IMR-90 (cell line): ENCODE measurements around the gene TTC16. TPM values are rescaled to one million over a fixed set of nuclear protein-coding genes. Genes with fewer than 3 reads are reported as not detected.

Source experiments
- ATAC-seq: fragments of 200-7000 bp; cut with Tn5 transposase; 2 replicates; pipeline ENCODE4 v1.9.1; 2020; ENCODE audit warnings: low read depth, mild to moderate bottlenecking, moderate library complexity
- BruUV-seq: library from RNA; stranded (reverse); fragments of 400-500 nt; replicated peaks from 2 replicates; lab custom pipeline; 2021; lab: Mats Ljungman, UMichigan
- CTCF ChIA-PET: fragments of 300-600 bp; formaldehyde crosslinking; extraction: SDS; loops from one replicate; lab custom pipeline; 2021; ENCODE audit warnings: antibody characterized with exemption; lab: Yijun Ruan, JAX
- POLR2A ChIA-PET: fragments of 300-600 bp; sonication (Branson Sonifier 250); formaldehyde crosslinking; loops from one replicate; lab custom pipeline; 2022; ENCODE audit warnings: antibody characterized with exemption; ENCODE audit not compliant: unreplicated experiment; lab: Charles Lee
- DNase-seq: peaks from one replicate; pipeline ENCODE4 v3.0.0; 2013
- H2AFZ ChIP-seq: replicated peaks from 2 replicates; pipeline ENCODE3; 2013; ENCODE audit warnings: low read length, mild to moderate bottlenecking; ENCODE audit not compliant: poor library complexity
- H2AK5ac ChIP-seq: 2 replicates; pipeline ENCODE4 v1.6.1; 2013; ENCODE audit warnings: low read depth, low read length, inconsistent platforms
- H2AK9ac ChIP-seq: replicated peaks from 2 replicates; pipeline ENCODE3; 2013; ENCODE audit warnings: mild to moderate bottlenecking, low read depth, low read length, moderate library complexity; ENCODE audit not compliant: poor library complexity
- H2BK120ac ChIP-seq: 2 replicates; pipeline ENCODE4 v1.6.1; 2013; ENCODE audit warnings: low read depth, low read length, inconsistent platforms
- H2BK15ac ChIP-seq: 3 replicates; pipeline ENCODE4 v1.6.1; 2013; ENCODE audit warnings: low read depth, low read length, inconsistent platforms
- H2BK20ac ChIP-seq: 2 replicates; pipeline ENCODE4 v1.6.1; 2013; ENCODE audit warnings: low read depth, mild to moderate bottlenecking, inconsistent platforms, low read length, moderate library complexity
- H2BK5ac ChIP-seq: 2 replicates; pipeline ENCODE4 v1.6.1; 2013; ENCODE audit warnings: mild to moderate bottlenecking, low read depth, low read length, inconsistent platforms; ENCODE audit not compliant: poor library complexity, severe bottlenecking
- H3K14ac ChIP-seq: replicated peaks from 2 replicates; pipeline ENCODE4 v1.6.1; 2013; ENCODE audit warnings: low read depth, low read length, inconsistent platforms
- H3K18ac ChIP-seq: 2 replicates; pipeline ENCODE4 v1.6.1; 2013; ENCODE audit warnings: low read depth, low read length, control low read depth
- H3K23ac ChIP-seq: 2 replicates; pipeline ENCODE4 v1.6.1; 2013; ENCODE audit warnings: low read depth, low read length, inconsistent platforms
- H3K27ac ChIP-seq: 2 replicates; pipeline ENCODE4 v1.5.1; 2013; ENCODE audit warnings: mild to moderate bottlenecking, control low read depth, low read length; ENCODE audit not compliant: insufficient read depth
- H3K27me3 ChIP-seq: 2 replicates; pipeline ENCODE4 v1.6.1; 2013; ENCODE audit warnings: low read length; ENCODE audit not compliant: control insufficient read depth, insufficient read depth
- H3K36me3 ChIP-seq: 2 replicates; pipeline ENCODE4 v1.6.1; 2013; ENCODE audit warnings: low read length, mixed read lengths; ENCODE audit not compliant: control insufficient read depth, insufficient read depth
- H3K4ac ChIP-seq: 2 replicates; pipeline ENCODE4 v1.6.1; 2013; ENCODE audit warnings: low read depth, low read length, inconsistent platforms
- H3K4me1 ChIP-seq: 2 replicates; pipeline ENCODE4 v1.6.1; 2013; ENCODE audit warnings: low read length, mixed read lengths; ENCODE audit not compliant: control insufficient read depth, insufficient read depth
- H3K4me2 ChIP-seq: 2 replicates; pipeline ENCODE4 v1.6.1; 2013; ENCODE audit warnings: low read depth, mild to moderate bottlenecking, control low read depth, low read length, moderate library complexity
- H3K4me3 ChIP-seq: 2 replicates; pipeline ENCODE4 v1.5.1; 2013; ENCODE audit warnings: low read depth, mild to moderate bottlenecking, control low read depth, low read length, moderate library complexity; ENCODE audit not compliant: insufficient read depth
- H3K56ac ChIP-seq: 2 replicates; pipeline ENCODE4 v1.6.1; 2013; ENCODE audit warnings: low read length, inconsistent platforms; ENCODE audit not compliant: insufficient read depth; ENCODE audit errors: extremely low read depth
- H3K79me1 ChIP-seq, 2 experiments: 2 replicates each; pipeline ENCODE4 v1.6.1; 2013; ENCODE audit warnings: low read length in 2 of 2, inconsistent platforms in 1 of 2, low read depth in 1 of 2
- H3K9ac ChIP-seq: 2 replicates; pipeline ENCODE4 v1.6.1; 2013; ENCODE audit warnings: low read depth, low read length, control low read depth
- H3K9me1 ChIP-seq: 2 replicates; pipeline ENCODE4 v1.6.1; 2013; ENCODE audit warnings: low read length, inconsistent platforms; ENCODE audit not compliant: insufficient read depth
- H3K9me3 ChIP-seq: 2 replicates; pipeline ENCODE4 v1.6.1; 2013; ENCODE audit warnings: low read length; ENCODE audit not compliant: control insufficient read depth, insufficient read depth
- H4K20me1 ChIP-seq: 2 replicates; pipeline ENCODE4 v1.6.1; 2013; ENCODE audit warnings: low read length, inconsistent platforms; ENCODE audit not compliant: insufficient read depth
- H4K5ac ChIP-seq: 2 replicates; pipeline ENCODE4 v1.6.1; 2013; ENCODE audit warnings: mild to moderate bottlenecking, low read depth, low read length, control low read depth
- H4K8ac ChIP-seq, 2 experiments: 2 replicates each; pipeline ENCODE4 v1.6.1; 2013; ENCODE audit warnings: low read depth in 2 of 2, low read length in 2 of 2, control low read depth in 1 of 2, inconsistent platforms in 1 of 2
- H4K91ac ChIP-seq: 2 replicates; pipeline ENCODE4 v1.6.1; 2013; ENCODE audit warnings: low read depth, low read length, inconsistent platforms; ENCODE audit not compliant: insufficient read depth
- BHLHE40 ChIP-seq: fragments of 150-350 bp; IDR thresholded peaks from 2 replicates; pipeline ENCODE4 v1.6.1; 2016; ENCODE audit warnings: mild to moderate bottlenecking, low read depth, low read length
- MXI1 ChIP-seq: IDR thresholded peaks from 2 replicates; pipeline ENCODE4 v1.6.1; 2012; ENCODE audit warnings: low read depth, mild to moderate bottlenecking, low read length, moderate library complexity, borderline replicate concordance
- NFE2L2 ChIP-seq: fragments of 150-350 bp; IDR thresholded peaks from 2 replicates; pipeline ENCODE4 v1.6.1; 2016; ENCODE audit warnings: low read depth, mild to moderate bottlenecking, low read length
- SMC3 ChIP-seq: fragments of 150-350 bp; IDR thresholded peaks from 2 replicates; pipeline ENCODE4 v1.6.1; 2016; ENCODE audit warnings: low read depth, mild to moderate bottlenecking, antibody characterized with exemption, low read length, moderate library complexity
- WGBS, 2 experiments: methylation state at CpG; one replicate each; pipeline versions ENCODE4 v1.1.5 to v1.1.7; 2013; ENCODE audit warnings: missing lambda C conversion rate in 2 of 2; ENCODE audit not compliant: insufficient read length in 1 of 2; ENCODE audit errors: extremely low coverage in 2 of 2; 5-methylcytosine and 5-hydroxymethylcytosine counted together
- dilution Hi-C: fragments of 300-500 bp; cut with HindIII; formaldehyde crosslinking; loops from one replicate; pipeline ENCODE4 v1.14.3; 2018; ENCODE audit warnings: low sequenced_read_pairs; ENCODE audit not compliant: unreplicated experiment
- in situ Hi-C: fragments of 300-500 bp; cut with MboI; formaldehyde crosslinking; loops from 3 replicates; pipeline ENCODE4 v1.14.3; 2019; ENCODE audit warnings: low sequenced_read_pairs, inconsistent platforms, mixed read lengths
- intact Hi-C: fragments of 100-400 bp; cut with micrococcal nuclease; formaldehyde crosslinking; loops from 2 replicates; pipeline ENCODE4 v1.10.0; 2022
- polyA plus RNA-seq, 3 experiments: library from polyadenylated mRNA; depleted of rRNA; stranded (reverse); fragments of >200 nt; gene quantifications; 2 replicates each; pipeline ENCODE4 v1.2.3, GENCODE V29; 2012; ENCODE audit warnings: low replicate concordance in 1 of 3
- total RNA-seq: library from RNA; depleted of rRNA; stranded (reverse); fragments of >200 nt; gene quantifications from 2 replicates; pipeline ENCODE4 v1.2.3, GENCODE V29; 2012

TTC16 gene
- total and polyA plus RNA-seq, 2 of the 4 experiments (the other 2 are of a cell fraction), result 0.02 TPM; not detected in 1

- no peak overlapping the region for H2BK15ac ChIP-seq
- in situ Hi-C loops (no loop called here), dilution Hi-C loops (no loop called here), intact Hi-C loops (no loop called here)
- no peaks in the 10 kb centered on the region for H3K9me3 ChIP-seq
- H4K8ac ChIP-seq, result no peak overlapping the region
- no peak overlapping the region for H3K4me3 ChIP-seq
- H3K9ac ChIP-seq, result no peak overlapping the region
- H2BK20ac ChIP-seq, result no peak overlapping the region
- no peak overlapping the region for H4K91ac ChIP-seq
- no peak overlapping the region for H2BK120ac ChIP-seq
- H2AK5ac ChIP-seq, result no peak overlapping the region
- 40% methylated on average over 3 of the region's 15 CpGs; no CpG with 5 or more reads in 1 of the 2 experiments for WGBS, 2 experiments
- no peak overlapping the region for H3K27ac ChIP-seq
- no peak overlapping the region for H3K18ac ChIP-seq
- no peak overlapping the region for H2BK5ac ChIP-seq
- H2AK9ac ChIP-seq, result no peak overlapping the region
- no peaks in the 10 kb centered on the region for H4K20me1 ChIP-seq
- H3K36me3 ChIP-seq, result no peaks in the 10 kb centered on the region
- no peak overlapping the region for H2AFZ ChIP-seq
- H3K4ac ChIP-seq, result no peak overlapping the region
- no peaks in the 10 kb centered on the region for H3K79me1 ChIP-seq
- no peak overlapping the region for H3K23ac ChIP-seq
- ChIA-PET CTCF (no interaction called here), POLR2A (no interaction called here)
- H3K9me1 ChIP-seq, result no peaks in the 10 kb centered on the region
- BruUV-seq, result no TSS peak
- H3K14ac ChIP-seq, result no peak overlapping the region
- no peak for ATAC-seq
- H4K5ac ChIP-seq, result no peak overlapping the region
- H3K56ac ChIP-seq, result no peak overlapping the region
- DNase-seq, result no peak
- TF ChIP-seq MXI1 (no peak), SMC3 (no peak), NFE2L2 (no peak), BHLHE40 (no peak)
- peaks cover 47% of the 10 kb centered on the region for H3K27me3 ChIP-seq
- no peak overlapping the region for H3K4me2 ChIP-seq
- no peaks in the 10 kb centered on the region for H3K4me1 ChIP-seq
Observed at GRCh38 chr9:127746959-127747569, 31.2 kb downstream of the TTC16 start.
